PC-9 (cell line): ENCODE measurements around the gene LAGE3. TPM values are rescaled to one million over a fixed set of nuclear protein-coding genes. Genes with fewer than 3 reads are reported as not detected.

Experiments used
- BruUV-seq: library from RNA; stranded (reverse); fragments of 400-500 nt; replicated peaks from 2 replicates; lab custom pipeline; 2021; lab: Mats Ljungman, UMichigan
- CTCF ChIA-PET: fragments of 300-600 bp; sonication (Branson Sonifier 250); formaldehyde crosslinking; loops from one replicate; lab custom pipeline; 2022; ENCODE audit warnings: antibody characterized with exemption; lab: Charles Lee
- POLR2A ChIA-PET: fragments of 300-600 bp; sonication (Branson Sonifier 250); formaldehyde crosslinking; loops from one replicate; lab custom pipeline; 2022; ENCODE audit warnings: antibody characterized with exemption; ENCODE audit not compliant: unreplicated experiment; lab: Charles Lee
- DNase-seq, 2 experiments: peaks; one replicate each; pipeline versions ENCODE4 v3.0.0 to v3.0.0-alpha.2; 2015 to 2022; ENCODE audit warnings: mixed read lengths in 1 of 2
- H2AFZ ChIP-seq: fragments of 200-600 bp; sonication (generic); 2 replicates; pipeline ENCODE4 v1.8.1; 2017; ENCODE audit warnings: antibody characterized with exemption
- H3F3A ChIP-seq: fragments of 200-600 bp; sonication (generic); 2 replicates; pipeline ENCODE4 v1.8.1; 2017; ENCODE audit warnings: antibody characterized with exemption, mild to moderate bottlenecking, low read depth; ENCODE audit not compliant: insufficient read depth
- H3K27ac ChIP-seq: fragments of 200-600 bp; sonication (generic); 2 replicates; pipeline ENCODE4 v1.6.1; 2016; ENCODE audit warnings: mixed run types
- H3K27me3 ChIP-seq: fragments of 200-600 bp; sonication (generic); 2 replicates; pipeline ENCODE4 v1.6.1; 2016; ENCODE audit warnings: low read depth, mixed run types; ENCODE audit not compliant: insufficient read depth
- H3K36me3 ChIP-seq: fragments of 200-600 bp; sonication (generic); 2 replicates; pipeline ENCODE4 v1.6.1; 2016; ENCODE audit warnings: low read depth, mixed run types
- H3K4me1 ChIP-seq: fragments of 200-600 bp; sonication (generic); replicated peaks from 2 replicates; pipeline ENCODE4 v1.6.1; 2016; ENCODE audit warnings: mixed run types; ENCODE audit not compliant: insufficient read depth
- H3K4me2 ChIP-seq: fragments of 200-600 bp; sonication (generic); 2 replicates; pipeline ENCODE4 v1.6.1; 2017; ENCODE audit warnings: mixed run types
- H3K4me3 ChIP-seq: fragments of 200-600 bp; sonication (generic); 2 replicates; pipeline ENCODE4 v1.6.1; 2016; ENCODE audit warnings: mixed run types
- H3K79me2 ChIP-seq: fragments of 200-600 bp; sonication (generic); 2 replicates; pipeline ENCODE4 v1.6.1; 2017; ENCODE audit warnings: low read depth, mixed run types
- H3K9me2 ChIP-seq: fragments of 200-600 bp; sonication (generic); 2 replicates; pipeline ENCODE4 v1.8.1; 2017; ENCODE audit warnings: mild to moderate bottlenecking; ENCODE audit not compliant: insufficient read depth
- H3K9me3 ChIP-seq: fragments of 200-600 bp; sonication (generic); 2 replicates; pipeline ENCODE4 v1.8.1; 2016; ENCODE audit warnings: low read depth; ENCODE audit not compliant: insufficient read depth
- H4K20me1 ChIP-seq: fragments of 200-600 bp; sonication (generic); 2 replicates; pipeline ENCODE4 v1.8.1; 2017; ENCODE audit not compliant: insufficient read depth
- CTCF ChIP-seq: fragments of 200-600 bp; sonication (generic); conservative IDR thresholded peaks from 2 replicates; pipeline ENCODE4 v1.6.1; 2017; ENCODE audit warnings: mixed run types, antibody characterized with exemption, mild to moderate bottlenecking, moderate library complexity
- EZH2 ChIP-seq: fragments of 200-600 bp; sonication (generic); IDR thresholded peaks from 2 replicates; pipeline ENCODE4 v1.8.0; 2017; ENCODE audit warnings: antibody characterized with exemption, low read depth
- intact Hi-C: fragments of 100-400 bp; cut with micrococcal nuclease; formaldehyde crosslinking; loops from one replicate; pipeline ENCODE4 v1.10.0; 2022; ENCODE audit not compliant: unreplicated experiment
- total RNA-seq: library from RNA; stranded (reverse); gene quantifications from 2 replicates; pipeline ENCODE4 v1.2.3, GENCODE V29; 2021

The LAGE3 gene
- total RNA-seq, 1 experiment from 2014 or later = 63.9 TPM

- CTCF ChIA-PET = no interaction called here
- TF ChIP-seq EZH2 (no peak), CTCF (no peak)
- H3K9me2 ChIP-seq = no peaks in the 10 kb centered on the region
Observed at GRCh38 chrX:154449618-154450017, 29.5 kb downstream of the LAGE3 start.

GRCh38 chrX:154448484-154448883 is 30.6 kb downstream of the LAGE3 start:
- no peak overlapping the region for H3K4me2 ChIP-seq
- POLR2A ChIA-PET = no interaction called here
- no TSS peak for BruUV-seq

More at GRCh38 chrX:154449618-154450017, 29.5 kb downstream of the LAGE3 start:
- Histone ChIP-seq H3K27ac (no peak overlapping the region), H2AFZ (no peak overlapping the region), H3F3A (no peaks in the 10 kb centered on the region), H3K27me3 (no peaks in the 10 kb centered on the region), H3K4me2 (no peak overlapping the region), H3K4me1 (no peaks in the 10 kb centered on the region), H3K4me3 (no peak overlapping the region), H3K79me2 (peaks cover 7% of the 10 kb centered on the region), H3K36me3 (no peaks in the 10 kb centered on the region), H4K20me1 (no peaks in the 10 kb centered on the region), H3K9me3 (no peaks in the 10 kb centered on the region)
- intact Hi-C loops = no loop called here
- no TSS peak for BruUV-seq
- DNase-seq = no peak
- POLR2A ChIA-PET = no interaction called here

GRCh38 chrX:154446430-154446829 is 32.7 kb downstream of the LAGE3 start:
- Histone ChIP-seq H3F3A (peaks cover 13% of the 10 kb centered on the region; the same call in 1 of the 2 replicates), H2AFZ (no peak overlapping the region), H3K4me1 (no peaks in the 10 kb centered on the region), H3K79me2 (peaks cover 10% of the 10 kb centered on the region), H4K20me1 (no peaks in the 10 kb centered on the region), H3K9me3 (no peaks in the 10 kb centered on the region), H3K36me3 (no peaks in the 10 kb centered on the region), H3K4me3 (no peak overlapping the region), H3K27ac (no peak overlapping the region), H3K4me2 (no peak overlapping the region), H3K27me3 (no peaks in the 10 kb centered on the region), H3K9me2 (no peaks in the 10 kb centered on the region)
- no peak for TF ChIP-seq EZH2
- TF ChIP-seq CTCF = no peak
- POLR2A ChIA-PET = no interaction called here
- CTCF ChIA-PET = no interaction called here
- no peak for DNase-seq
- no TSS peak for BruUV-seq
- intact Hi-C loops = no loop called here

More at GRCh38 chrX:154448484-154448883, 30.6 kb downstream of the LAGE3 start:
- peaks cover 10% of the 10 kb centered on the region for H3K79me2 ChIP-seq
- no peaks in the 10 kb centered on the region for H4K20me1 ChIP-seq
- H3F3A ChIP-seq = peaks cover 3% of the 10 kb centered on the region; the same call in 1 of the 2 replicates
- TF ChIP-seq CTCF (no peak), EZH2 (no peak)
- intact Hi-C loops = no loop called here
- no peak overlapping the region for H2AFZ ChIP-seq
- no peaks in the 10 kb centered on the region for H3K4me1 ChIP-seq
- no peaks in the 10 kb centered on the region for H3K36me3 ChIP-seq
- H3K27me3 ChIP-seq = no peaks in the 10 kb centered on the region
- no peak overlapping the region for H3K4me3 ChIP-seq
- no peak overlapping the region for H3K27ac ChIP-seq
- no peak for DNase-seq
- no peaks in the 10 kb centered on the region for H3K9me2 ChIP-seq
- H3K9me3 ChIP-seq = no peaks in the 10 kb centered on the region
- CTCF ChIA-PET = no interaction called here
